Right lobe of liver (tissue), 6 donors: ENCODE data around the gene PTPRU. TPM values are rescaled to one million over a fixed set of nuclear protein-coding genes. Genes with fewer than 3 reads are reported as not detected.
A peak's percentile ranks its signal among the peaks of the same experiment; 100 is the strongest.

Experiments
- ATAC-seq, 4 donors: fragments of 200-7000 bp; cut with Tn5 transposase; one replicate each; pipeline ENCODE4 v1.9.1; 2020; ENCODE audit warnings: mild to moderate bottlenecking in 4 of 4, moderate library complexity in 4 of 4
- DNase-seq, 3 donors: peaks; one replicate each; pipeline ENCODE4 v3.0.0-alpha.2; 2020
- H3K27ac ChIP-seq, 3 donors: fragments of 200-600 bp; one replicate each; pipeline ENCODE4 v1.8.0; 2022
- H3K27me3 ChIP-seq, 2 donors: fragments of 200-600 bp; one replicate each; pipeline ENCODE4 v1.8.0; 2022
- H3K36me3 ChIP-seq, 4 donors: fragments of 200-600 bp; sonication (generic) in 1 of 4; one replicate each; pipeline versions ENCODE4 v1.5.1 to v1.8.0; 2017 to 2022; ENCODE audit warnings: control low read depth in 1 of 4
- H3K4me1 ChIP-seq, 4 donors: fragments of 200-600 bp; sonication (generic) in 1 of 4; one replicate each; pipeline versions ENCODE4 v1.5.1 to v1.8.0; 2017 to 2022; ENCODE audit warnings: control low read depth in 1 of 4
- H3K4me3 ChIP-seq, 3 donors: fragments of 200-600 bp; one replicate each; pipeline ENCODE4 v1.8.0; 2022
- H3K9me3 ChIP-seq, 4 donors: fragments of 200-600 bp; sonication (generic) in 1 of 4; one replicate each; pipeline versions ENCODE4 v1.5.1 to v1.8.0; 2017 to 2022; ENCODE audit warnings: control low read depth in 1 of 4
- CTCF ChIP-seq, 4 donors: fragments of 200-600 bp in 3 of 4; fragments of 450-650 bp in 1 of 4; IDR thresholded peaks; one replicate each; pipeline versions ENCODE4 v1.5.1 to v1.8.0; 2016 to 2022; ENCODE audit warnings: antibody characterized with exemption in 4 of 4, mild to moderate bottlenecking in 2 of 4
- POLR2A ChIP-seq: fragments of 450-650 bp; IDR thresholded peaks from one replicate; pipeline ENCODE4 v1.6.1; 2017; ENCODE audit warnings: antibody characterized with exemption, mild to moderate bottlenecking
- WGBS: methylation state at CpG from one replicate; pipeline ENCODE4 v1.1.6; 2018; ENCODE audit warnings: low coverage, low lambda C conversion rate; ENCODE audit not compliant: insufficient coverage; ENCODE audit errors: missing lambda C conversion rate; 5-methylcytosine and 5-hydroxymethylcytosine counted together
- intact Hi-C, 2 donors: fragments of 100-400 bp; cut with DNase I; formaldehyde crosslinking; loops; one replicate each; pipeline versions ENCODE4 v1.11.2 to v1.14.1; 2022
- total RNA-seq, 6 experiments: library from RNA; depleted of rRNA in 2 of 6; stranded (reverse); fragments of >200 nt in 2 of 6; fragmentation: NEBNext Ultra II Directional in 3 of 6; extraction: Animal tissue kit (Norgen Biotek cat#: 25700) in 3 of 6; gene quantifications; one replicate each; pipeline versions ENCODE4 v1.1.0 to v1.2.4, GENCODE V29; 2016 to 2023
- donor health status: DM: no; HTN: yes; CAD: no.
- donor health status: DM: no; HTN: no; CAD: no.
- donor health status: DM: no; HTN: no; CAD: no.
- donor health status: DM: no; HTN: yes; CAD: no.
- donor health status: DM: no; HTN: yes; CAD: no.

PTPRU gene
- total RNA-seq, 6 experiments from 2014 or later, result 4.8 to 22.3 (median 14.5) TPM

GRCh38 chr1:29335573-29335972 lies 99.3 kb downstream of the PTPRU start:
- no peak for DNase-seq
- H3K9me3 ChIP-seq, result no peaks in the 10 kb centered on the region
- no peak overlapping the region for H3K4me3 ChIP-seq
- no peaks in the 10 kb centered on the region for H3K4me1 ChIP-seq
- H3K27me3 ChIP-seq, result no peaks in the 10 kb centered on the region
- H3K36me3 ChIP-seq, result no peaks in the 10 kb centered on the region
- intact Hi-C loops, result no loop called here
- no peak for TF ChIP-seq CTCF (IDR thresholded peaks at IDR 0.05)
- no peak for TF ChIP-seq POLR2A
- ATAC-seq, result no peak
- H3K27ac ChIP-seq, result no peak overlapping the region

GRCh38 chr1:29338908-29339575 lies 102.7 kb downstream of the PTPRU start:
- intact Hi-C loops, result no loop called here
- DNase-seq (no peak), ATAC-seq (peak; percentile 50 to 86 (median 64))
- H3K27me3 ChIP-seq, result no peaks in the 10 kb centered on the region
- H3K9me3 ChIP-seq, result no peaks in the 10 kb centered on the region
- no peaks in the 10 kb centered on the region for H3K36me3 ChIP-seq
- H3K27ac ChIP-seq, result no peak overlapping the region
- 17% methylated on average over 3 of the region's 3 CpGs for WGBS
- H3K4me3 ChIP-seq, result no peak overlapping the region
- no peaks in the 10 kb centered on the region for H3K4me1 ChIP-seq
- TF ChIP-seq CTCF (IDR thresholded peaks at IDR 0.05) (peak in 2 of 4 donors; percentile 15 to 41), POLR2A (no peak)

GRCh38 chr1:29341936-29342335 lies 105.6 kb downstream of the PTPRU start:
- WGBS, result 42% methylated on average over 4 of the region's 4 CpGs
- Histone ChIP-seq H3K36me3 (no peaks in the 10 kb centered on the region), H3K27ac (no peak overlapping the region), H3K9me3 (no peaks in the 10 kb centered on the region), H3K27me3 (no peaks in the 10 kb centered on the region), H3K4me3 (no peak overlapping the region), H3K4me1 (no peaks in the 10 kb centered on the region)
- TF ChIP-seq POLR2A (no peak), CTCF (IDR thresholded peaks at IDR 0.05) (peak in 3 of 4 donors; percentile 18 to 27 (median 21))
- DNase-seq, result no peak
- intact Hi-C loops, result no loop called here
- peak in 1 of 4 donors; percentile 29 for ATAC-seq

DNA sequence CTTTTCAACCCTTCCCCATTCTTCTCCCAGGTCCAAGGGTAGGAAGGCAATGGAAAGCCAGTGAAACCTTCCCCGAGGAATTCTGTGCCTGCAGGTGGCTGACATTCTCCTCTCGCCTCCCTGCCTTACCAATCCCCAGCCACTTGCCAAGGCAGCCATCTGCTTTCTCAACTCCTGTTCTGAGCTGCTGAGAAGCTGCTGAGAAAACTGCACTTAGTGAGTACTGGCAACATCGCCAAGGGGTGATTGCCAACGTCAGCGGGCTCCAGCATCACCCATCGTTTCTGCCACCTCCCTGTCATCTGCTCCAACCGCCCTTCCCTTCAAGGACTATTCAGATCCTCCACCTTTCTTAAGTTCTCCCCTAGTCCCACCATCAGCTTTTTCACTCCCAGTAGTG lies 106.0 kb downstream of the PTPRU start:
- Histone ChIP-seq H3K4me1 (no peaks in the 10 kb centered on the region), H3K36me3 (no peaks in the 10 kb centered on the region), H3K27ac (no peak overlapping the region), H3K27me3 (no peaks in the 10 kb centered on the region), H3K4me3 (no peak overlapping the region), H3K9me3 (no peaks in the 10 kb centered on the region)
- DNase-seq, result no peak
- intact Hi-C loops, result no loop called here
- WGBS, result 54% methylated on average over 7 of the region's 7 CpGs
- TF ChIP-seq POLR2A (no peak), CTCF (IDR thresholded peaks at IDR 0.05) (no peak)
- no peak for ATAC-seq

- 25% methylated on average over 2 of the region's 2 CpGs for WGBS
- H3K4me1 ChIP-seq, result no peaks in the 10 kb centered on the region
- H3K9me3 ChIP-seq, result no peaks in the 10 kb centered on the region
- DNase-seq, result no peak
- H3K4me3 ChIP-seq, result no peak overlapping the region
- intact Hi-C loops, result no loop called here
- H3K27ac ChIP-seq, result no peak overlapping the region
- no peaks in the 10 kb centered on the region for H3K36me3 ChIP-seq
- H3K27me3 ChIP-seq, result no peaks in the 10 kb centered on the region
- no peak for ATAC-seq
- TF ChIP-seq CTCF (IDR thresholded peaks at IDR 0.05) (no peak), POLR2A (no peak)
Measured at GRCh38 chr1:29342983-29343382, 106.7 kb downstream of the PTPRU start.
